ENCODE data around the gene LATS1.

DNA sequence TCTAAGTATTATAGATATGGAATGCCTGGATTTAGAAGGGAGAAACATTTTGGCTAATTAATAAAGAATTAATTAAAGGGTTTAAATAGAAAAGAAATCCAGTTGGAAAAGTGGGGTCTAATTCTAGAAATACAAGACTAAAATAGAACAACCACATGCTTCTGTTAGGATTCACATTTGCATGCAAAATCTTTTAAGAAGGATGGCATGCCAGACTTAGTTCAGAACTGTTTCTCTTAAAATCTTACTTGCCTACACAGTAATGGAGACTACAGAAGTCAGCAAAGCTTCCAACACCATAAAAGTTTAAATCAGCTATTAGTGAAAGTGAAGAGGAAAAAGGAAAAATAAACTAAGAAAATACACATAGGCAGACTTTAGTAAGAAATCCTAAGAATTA is 36.7 kb downstream of the LATS1 start:
- TF ChIP-seq, protein P1, sequence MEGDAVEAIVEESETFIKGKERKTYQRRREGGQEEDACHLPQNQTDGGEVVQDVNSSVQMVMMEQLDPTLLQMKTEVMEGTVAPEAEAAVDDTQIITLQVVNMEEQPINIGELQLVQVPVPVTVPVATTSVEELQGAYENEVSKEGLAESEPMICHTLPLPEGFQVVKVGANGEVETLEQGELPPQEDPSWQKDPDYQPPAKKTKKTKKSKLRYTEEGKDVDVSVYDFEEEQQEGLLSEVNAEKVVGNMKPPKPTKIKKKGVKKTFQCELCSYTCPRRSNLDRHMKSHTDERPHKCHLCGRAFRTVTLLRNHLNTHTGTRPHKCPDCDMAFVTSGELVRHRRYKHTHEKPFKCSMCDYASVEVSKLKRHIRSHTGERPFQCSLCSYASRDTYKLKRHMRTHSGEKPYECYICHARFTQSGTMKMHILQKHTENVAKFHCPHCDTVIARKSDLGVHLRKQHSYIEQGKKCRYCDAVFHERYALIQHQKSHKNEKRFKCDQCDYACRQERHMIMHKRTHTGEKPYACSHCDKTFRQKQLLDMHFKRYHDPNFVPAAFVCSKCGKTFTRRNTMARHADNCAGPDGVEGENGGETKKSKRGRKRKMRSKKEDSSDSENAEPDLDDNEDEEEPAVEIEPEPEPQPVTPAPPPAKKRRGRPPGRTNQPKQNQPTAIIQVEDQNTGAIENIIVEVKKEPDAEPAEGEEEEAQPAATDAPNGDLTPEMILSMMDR (IDR thresholded peaks at IDR 0.05; ENCODE audit: low read length) = no peak
- TF ChIP-seq EZH2 (IDR thresholded peaks at IDR 0.05; ENCODE audit: borderline replicate concordance, low read length) = no peak
